Measurements from ENCODE around the gene HECTD1. TPM values are rescaled to one million over a fixed set of nuclear protein-coding genes. Genes with fewer than 3 reads are reported as not detected.
"Not testable (repeated sequence)": the region's sequence is repeated elsewhere in the genome, so short reads cannot be mapped to it uniquely, and the experiment has no call there.

The HECTD1 gene
- polyA plus RNA-seq, 1 experiment, result 121 TPM

- DNase-seq (ENCODE audit: low read depth, low spot score), result no peak
- Histone ChIP-seq H3K27me3 (ENCODE audit: control insufficient read depth, insufficient read depth, low read length) (no peaks in the 10 kb centered on the region), H3K27ac (ENCODE audit: low read depth, low read length) (no peak overlapping the region), H3K9me3 (ENCODE audit: control insufficient read depth, insufficient read depth, low read length) (no peaks in the 10 kb centered on the region), H3K4me3 (ENCODE audit: low read depth, low read length) (no peak overlapping the region)
- ChIA-PET CTCF (interaction anchor here (0.6 kb wide), 1 partner anchor 24 kb away, joined by 3 read pairs; no protein-coding TSS in a partner anchor), POLR2A (no interaction called here)
- TF ChIP-seq, protein P1, sequence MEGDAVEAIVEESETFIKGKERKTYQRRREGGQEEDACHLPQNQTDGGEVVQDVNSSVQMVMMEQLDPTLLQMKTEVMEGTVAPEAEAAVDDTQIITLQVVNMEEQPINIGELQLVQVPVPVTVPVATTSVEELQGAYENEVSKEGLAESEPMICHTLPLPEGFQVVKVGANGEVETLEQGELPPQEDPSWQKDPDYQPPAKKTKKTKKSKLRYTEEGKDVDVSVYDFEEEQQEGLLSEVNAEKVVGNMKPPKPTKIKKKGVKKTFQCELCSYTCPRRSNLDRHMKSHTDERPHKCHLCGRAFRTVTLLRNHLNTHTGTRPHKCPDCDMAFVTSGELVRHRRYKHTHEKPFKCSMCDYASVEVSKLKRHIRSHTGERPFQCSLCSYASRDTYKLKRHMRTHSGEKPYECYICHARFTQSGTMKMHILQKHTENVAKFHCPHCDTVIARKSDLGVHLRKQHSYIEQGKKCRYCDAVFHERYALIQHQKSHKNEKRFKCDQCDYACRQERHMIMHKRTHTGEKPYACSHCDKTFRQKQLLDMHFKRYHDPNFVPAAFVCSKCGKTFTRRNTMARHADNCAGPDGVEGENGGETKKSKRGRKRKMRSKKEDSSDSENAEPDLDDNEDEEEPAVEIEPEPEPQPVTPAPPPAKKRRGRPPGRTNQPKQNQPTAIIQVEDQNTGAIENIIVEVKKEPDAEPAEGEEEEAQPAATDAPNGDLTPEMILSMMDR (IDR thresholded peaks at IDR 0.05; ENCODE audit: low read depth, low read length), result no peak
Observed at GRCh38 chr14:31189346-31190218, 18.0 kb downstream of the HECTD1 start.

DNA sequence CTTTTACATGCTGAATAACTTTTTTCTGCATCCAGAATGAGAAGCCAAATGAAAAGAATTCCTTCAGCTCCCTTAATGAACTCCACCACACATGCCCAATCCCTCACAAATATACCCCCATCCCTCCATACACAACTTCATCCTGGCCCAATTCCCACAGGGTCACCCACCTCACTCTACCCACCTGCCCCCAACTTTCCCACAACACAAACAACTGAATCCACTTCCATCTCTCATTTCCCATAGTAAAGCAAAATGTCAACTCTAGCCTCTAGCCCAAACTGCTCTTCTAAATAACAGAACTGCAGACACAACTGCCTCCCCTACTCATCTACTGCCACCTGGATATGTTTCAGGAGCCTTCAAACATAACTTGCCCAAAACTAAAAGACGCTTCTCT, 18.8 kb downstream of the HECTD1 start:
- H3K9me3 ChIP-seq (ENCODE audit: control insufficient read depth, insufficient read depth, low read length), result no peaks in the 10 kb centered on the region
- ChIA-PET CTCF (no interaction called here), POLR2A (no interaction called here)
- H3K27me3 ChIP-seq (ENCODE audit: control insufficient read depth, insufficient read depth, low read length), result no peaks in the 10 kb centered on the region
- no peak overlapping the region for H3K4me3 ChIP-seq (ENCODE audit: low read depth, low read length)
- no peak overlapping the region for H3K27ac ChIP-seq (ENCODE audit: low read depth, low read length)
- TF ChIP-seq, protein P1 (IDR thresholded peaks at IDR 0.05; ENCODE audit: low read depth, low read length), result no peak
- no peak for DNase-seq (ENCODE audit: low read depth, low spot score)

GRCh38 chr14:31182016-31182415, 25.6 kb downstream of the HECTD1 start:
- H3K4me3 ChIP-seq (ENCODE audit: low read depth, low read length); H3K27ac ChIP-seq (ENCODE audit: low read depth, low read length); POLR2A ChIA-PET; CTCF ChIA-PET; H3K27me3 ChIP-seq (ENCODE audit: control insufficient read depth, insufficient read depth, low read length); DNase-seq (ENCODE audit: low read depth, low spot score); H3K9me3 ChIP-seq (ENCODE audit: control insufficient read depth, insufficient read depth, low read length): not testable (repeated sequence)

GRCh38 chr14:31181271-31181670, 26.3 kb downstream of the HECTD1 start:
- Histone ChIP-seq H3K9me3 (ENCODE audit: control insufficient read depth, insufficient read depth, low read length) (no peaks in the 10 kb centered on the region), H3K27ac (ENCODE audit: low read depth, low read length) (no peak overlapping the region), H3K4me3 (ENCODE audit: low read depth, low read length) (no peak overlapping the region), H3K27me3 (ENCODE audit: control insufficient read depth, insufficient read depth, low read length) (no peaks in the 10 kb centered on the region)
- ChIA-PET POLR2A (no interaction called here), CTCF (no interaction called here)
- TF ChIP-seq, protein P1 (IDR thresholded peaks at IDR 0.05; ENCODE audit: low read depth, low read length), result no peak
- DNase-seq (ENCODE audit: low read depth, low spot score), result no peak

DNA sequence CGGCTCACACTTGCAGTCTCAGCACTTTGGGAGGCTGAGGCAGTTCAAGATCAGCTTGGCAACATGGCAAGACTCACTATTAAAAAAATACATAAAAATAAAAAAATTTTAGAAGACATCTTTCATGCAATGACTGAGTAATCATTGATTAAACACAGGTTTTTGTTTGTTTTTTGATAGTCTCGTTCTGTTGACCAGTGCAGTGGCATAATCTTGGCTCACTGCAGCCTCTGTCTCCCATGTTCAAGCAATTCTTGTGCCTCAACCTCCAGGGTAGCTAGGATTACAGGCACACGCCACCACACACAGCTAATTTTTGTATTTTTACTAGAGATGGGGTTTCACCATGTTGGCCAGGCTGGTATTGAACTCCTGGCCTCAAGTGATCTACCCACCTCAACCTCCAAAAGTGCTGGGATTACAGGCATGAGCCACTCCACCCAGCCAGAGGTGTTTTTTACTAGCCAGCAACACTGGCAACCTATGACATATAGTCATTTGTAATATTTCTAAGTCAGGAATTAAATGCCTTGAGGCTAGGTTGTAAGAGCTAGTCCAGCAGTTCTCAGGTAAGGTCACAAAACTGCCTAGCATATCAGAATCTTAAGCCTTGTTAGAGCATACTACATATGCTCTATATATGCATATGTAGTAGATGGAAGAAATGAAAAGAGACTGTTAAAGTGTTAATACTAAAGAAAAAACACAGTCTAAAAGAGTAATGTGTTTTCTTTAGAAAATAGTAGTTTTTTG, 27.1 kb downstream of the HECTD1 start:
- no peaks in the 10 kb centered on the region for H3K9me3 ChIP-seq (ENCODE audit: control insufficient read depth, insufficient read depth, low read length)
- no peak overlapping the region for H3K27ac ChIP-seq (ENCODE audit: low read depth, low read length)
- no peak overlapping the region for H3K4me3 ChIP-seq (ENCODE audit: low read depth, low read length)
- TF ChIP-seq, protein P1 (IDR thresholded peaks at IDR 0.05; ENCODE audit: low read depth, low read length), result no peak
- POLR2A ChIA-PET, result no interaction called here
- no peak for DNase-seq (ENCODE audit: low read depth, low spot score)
- CTCF ChIA-PET, result no interaction called here
- no peaks in the 10 kb centered on the region for H3K27me3 ChIP-seq (ENCODE audit: control insufficient read depth, insufficient read depth, low read length)

All from AG04450 (cell line).